CD4-positive, alpha-beta T cell (primary cell): Measurements from ENCODE around the gene FARSA. TPM values are rescaled to one million over a fixed set of nuclear protein-coding genes. Genes with fewer than 3 reads are reported as not detected.
"Not testable (repeated sequence)": the region's sequence is repeated elsewhere in the genome, so short reads cannot be mapped to it uniquely, and the experiment has no call there.

Source experiments
- ATAC-seq: fragments of 200-7000 bp; cut with Tn5 transposase; one replicate; pipeline ENCODE4 v1.10.0; 2022; ENCODE audit warnings: mild to moderate bottlenecking; ENCODE audit not compliant: poor library complexity
- CTCF ChIA-PET: fragments of 350-600 bp; sonication (Branson Sonifier 250); formaldehyde crosslinking; loops from one replicate; lab custom pipeline; 2021; ENCODE audit warnings: antibody characterized with exemption, inconsistent platforms; lab: Charles Lee
- POLR2A ChIA-PET: fragments of 350-600 bp; sonication (Branson Sonifier 250); formaldehyde crosslinking; loops from one replicate; lab custom pipeline; 2021; ENCODE audit warnings: antibody characterized with exemption, inconsistent platforms; lab: Charles Lee
- DNase-seq, 14 experiments: peaks; one replicate each; pipeline ENCODE4 v3.0.0-alpha.2; 2013 to 2020; ENCODE audit warnings: mixed read lengths in 2 of 14
- H3K27ac ChIP-seq, 2 donors: one replicate each; pipeline versions ENCODE4 v1.5.1 to v1.7.0; 2013; ENCODE audit warnings: low read length in 2 of 2, low read depth in 1 of 2, mild to moderate bottlenecking in 1 of 2
- H3K27me3 ChIP-seq, 2 experiments: 1 replicate in 1 of 2; 2 replicates in 1 of 2; pipeline versions ENCODE4 v1.6.1 to v1.7.0; 2013; ENCODE audit warnings: low read length in 2 of 2, control low read depth in 1 of 2, mild to moderate bottlenecking in 1 of 2, moderate library complexity in 1 of 2; ENCODE audit not compliant: insufficient read depth in 2 of 2, control insufficient read depth in 1 of 2
- H3K36me3 ChIP-seq: one replicate; pipeline ENCODE4 v1.6.1; 2013; ENCODE audit warnings: low read length, control low read depth; ENCODE audit not compliant: insufficient read depth
- H3K4me1 ChIP-seq: one replicate; pipeline ENCODE4 v1.6.1; 2013; ENCODE audit warnings: low read length, control low read depth; ENCODE audit not compliant: insufficient read depth
- H3K4me3 ChIP-seq: one replicate; pipeline ENCODE4 v1.5.1; 2013; ENCODE audit warnings: mild to moderate bottlenecking, low read length, moderate library complexity
- H3K9me3 ChIP-seq, 2 experiments: 1 replicate in 1 of 2; 2 replicates in 1 of 2; pipeline versions ENCODE4 v1.6.1 to v1.7.0; 2013; ENCODE audit warnings: low read length in 2 of 2, mild to moderate bottlenecking in 2 of 2, control low read depth in 1 of 2, moderate library complexity in 1 of 2; ENCODE audit not compliant: control insufficient read depth in 1 of 2, insufficient read depth in 1 of 2
- H3K27ac Mint-ChIP-seq: one replicate; pipeline ENCODE4 v1.8.0; 2020; ENCODE audit warnings: mixed read lengths
- H3K27me3 Mint-ChIP-seq: one replicate; pipeline ENCODE4 v1.8.0; 2021; ENCODE audit warnings: mixed read lengths
- H3K36me3 Mint-ChIP-seq: one replicate; pipeline ENCODE4 v1.8.0; 2021; ENCODE audit warnings: low read depth, mixed read lengths
- H3K4me1 Mint-ChIP-seq: one replicate; pipeline ENCODE4 v1.8.0; 2021; ENCODE audit warnings: low read depth, mixed read lengths
- H3K4me3 Mint-ChIP-seq: one replicate; pipeline ENCODE4 v1.8.0; 2020; ENCODE audit warnings: mild to moderate bottlenecking, mixed read lengths
- H3K9me3 Mint-ChIP-seq: one replicate; pipeline ENCODE4 v1.8.0; 2020; ENCODE audit warnings: mixed read lengths
- intact Hi-C, 2 experiments: fragments of 100-400 bp; cut with DNase I in 1 of 2; cut with micrococcal nuclease in 1 of 2; formaldehyde crosslinking; loops; one replicate each; pipeline versions ENCODE4 v1.15.1 to v1.9.0; 2023 to 2025; cut with DNase I, micrococcal nuclease
- total RNA-seq, 174 experiments: library from RNA in 2 of 174; stranded (reverse) in 2 of 174; gene quantifications; one replicate each; pipeline ENCODE4 v1.2.3 and lab custom pipeline; 2021 to 2026
- TF ChIP-seq, protein P1 (sequence below): fragments of 200-600 bp; IDR thresholded peaks from one replicate; pipeline ENCODE4 v1.8.0; 2022; ENCODE audit warnings: antibody characterized with exemption, mild to moderate bottlenecking

The FARSA gene
- total RNA-seq, 2 experiments from 2014 or later: 17.2 TPM

DNA sequence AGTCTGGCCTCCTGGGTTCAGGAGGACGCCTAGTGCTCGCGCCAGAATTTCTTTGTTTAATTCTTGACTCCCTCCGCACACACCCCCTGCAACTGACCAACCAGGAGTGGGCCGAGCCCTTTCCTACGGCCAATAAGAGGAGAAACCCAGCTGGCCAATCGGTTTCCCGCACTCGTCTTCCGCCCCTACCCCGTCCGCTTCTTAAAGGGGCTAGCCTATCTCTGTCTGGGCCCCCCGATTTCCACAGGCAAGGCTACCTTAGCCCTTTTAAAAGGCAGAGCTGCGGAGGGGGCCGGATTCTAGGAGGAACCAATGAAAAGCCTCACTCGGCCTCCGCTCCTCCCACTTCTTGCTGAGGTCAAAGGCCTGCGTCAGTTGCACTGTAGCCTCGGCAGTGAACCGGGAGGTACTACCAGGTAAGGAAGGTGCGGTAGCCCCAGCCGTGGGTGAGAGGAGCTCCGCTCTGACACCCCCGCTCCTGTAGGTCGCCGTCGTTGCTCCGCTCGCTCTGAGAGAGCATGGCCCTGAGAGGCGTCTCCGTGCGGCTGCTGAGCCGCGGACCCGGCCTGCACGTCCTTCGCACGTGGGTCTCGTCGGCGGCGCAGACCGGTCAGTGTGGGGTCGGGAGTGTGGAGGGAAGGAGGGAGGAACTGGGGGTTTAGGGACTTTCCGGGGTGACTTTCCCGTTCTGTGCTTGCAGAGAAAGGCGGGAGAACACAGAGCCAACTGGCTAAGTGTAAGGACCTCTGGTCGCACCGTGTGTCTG, 42.5 kb downstream of the FARSA start, which contains the start of gene GCDH:
TSS of gene GCDH (plus strand) at position 374 of the 766 bp plus-strand sequence. CDS start at position 519, 145 bp downstream.
- Histone ChIP-seq H3K36me3 (peaks cover 24% of the 10 kb centered on the region), H3K9me3 (no peaks in the 10 kb centered on the region), H3K27ac (peak within 1 kb of the TSS; percentile 67 to 68), H3K4me1 (peaks cover 25% of the 10 kb centered on the region), H3K4me3 (peak within 1 kb of the TSS; percentile 89), H3K27me3 (no peaks in the 10 kb centered on the region)
- peak within 1 kb of the TSS; percentile 90 for H3K27ac Mint-ChIP-seq
- ChIA-PET CTCF (interaction anchor here (0.7 to 2.6 kb wide), 9 partner anchors 10 to 170 kb away, joined by 3 to 17 read pairs (median 4); partner anchors contain the start of genes DNASE2, RNASEH2A and SYCE2), POLR2A (interaction anchor here (0.6 to 2.6 kb wide), 34 partner anchors 8 to 1631 kb away, joined by 3 to 47 read pairs (median 4); partner anchors contain the start of genes CALR, DNASE2, FARSA and GADD45GIP1)
- H3K27me3 Mint-ChIP-seq: no peaks in the 10 kb centered on the region
- peaks cover 40% of the 10 kb centered on the region for H3K36me3 Mint-ChIP-seq
- intact Hi-C loops: loop anchor here (1.0 to 2.0 kb wide), 5 partner anchors 23 to 66 kb away; partner anchors contain the start of genes CALR (in 2 of the 2), FARSA (in 1 of the 2), GADD45GIP1 (in 1 of the 2) and SYCE2 (in 1 of the 2)
- H3K4me3 Mint-ChIP-seq: peak within 1 kb of the TSS; percentile 96
- TF ChIP-seq, protein P1, sequence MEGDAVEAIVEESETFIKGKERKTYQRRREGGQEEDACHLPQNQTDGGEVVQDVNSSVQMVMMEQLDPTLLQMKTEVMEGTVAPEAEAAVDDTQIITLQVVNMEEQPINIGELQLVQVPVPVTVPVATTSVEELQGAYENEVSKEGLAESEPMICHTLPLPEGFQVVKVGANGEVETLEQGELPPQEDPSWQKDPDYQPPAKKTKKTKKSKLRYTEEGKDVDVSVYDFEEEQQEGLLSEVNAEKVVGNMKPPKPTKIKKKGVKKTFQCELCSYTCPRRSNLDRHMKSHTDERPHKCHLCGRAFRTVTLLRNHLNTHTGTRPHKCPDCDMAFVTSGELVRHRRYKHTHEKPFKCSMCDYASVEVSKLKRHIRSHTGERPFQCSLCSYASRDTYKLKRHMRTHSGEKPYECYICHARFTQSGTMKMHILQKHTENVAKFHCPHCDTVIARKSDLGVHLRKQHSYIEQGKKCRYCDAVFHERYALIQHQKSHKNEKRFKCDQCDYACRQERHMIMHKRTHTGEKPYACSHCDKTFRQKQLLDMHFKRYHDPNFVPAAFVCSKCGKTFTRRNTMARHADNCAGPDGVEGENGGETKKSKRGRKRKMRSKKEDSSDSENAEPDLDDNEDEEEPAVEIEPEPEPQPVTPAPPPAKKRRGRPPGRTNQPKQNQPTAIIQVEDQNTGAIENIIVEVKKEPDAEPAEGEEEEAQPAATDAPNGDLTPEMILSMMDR: no peak
- peak; percentile 90 to 99 (median 94) for DNase-seq
- peak; percentile 89 for ATAC-seq
- no peaks in the 10 kb centered on the region for H3K9me3 Mint-ChIP-seq
- peaks cover 31% of the 10 kb centered on the region for H3K4me1 Mint-ChIP-seq

DNA sequence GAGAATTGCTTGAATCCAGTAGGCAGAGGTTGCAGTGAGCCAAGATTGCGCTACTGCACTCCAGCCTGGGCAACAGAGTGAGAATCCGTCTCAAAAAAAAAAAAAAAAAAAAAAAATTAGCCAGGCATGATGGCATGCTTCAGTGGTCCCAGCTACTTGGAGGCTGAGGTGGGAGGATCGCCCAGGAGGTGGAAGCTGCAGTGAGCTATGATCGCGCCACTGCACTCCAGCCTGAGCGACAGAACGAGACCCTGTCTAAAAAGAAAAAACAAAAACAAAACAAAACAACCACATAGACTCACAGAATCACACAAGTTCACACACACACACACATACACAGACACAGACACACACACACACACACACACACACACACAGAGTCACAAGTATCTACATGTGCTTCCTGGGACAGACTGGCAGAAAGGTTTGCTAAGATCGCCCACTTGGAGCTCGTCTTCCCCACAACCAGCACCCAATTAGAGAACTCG, 43.2 kb downstream of the FARSA start:
- H3K27me3 Mint-ChIP-seq, H3K9me3 ChIP-seq, DNase-seq, ATAC-seq, H3K9me3 Mint-ChIP-seq, H3K27me3 ChIP-seq: not testable (repeated sequence)
- H3K4me3 ChIP-seq: peak overlapping the region; percentile 89
- ChIA-PET POLR2A (interaction anchor here (0.7 to 2.6 kb wide), 31 partner anchors 9 to 1632 kb away, joined by 3 to 47 read pairs (median 4); partner anchors contain the start of genes CALR, DNASE2, FARSA and GADD45GIP1), CTCF (interaction anchor here (0.8 to 2.6 kb wide), 8 partner anchors 10 to 171 kb away, joined by 3 to 17 read pairs (median 4); partner anchors contain the start of genes DNASE2, RNASEH2A and SYCE2)
- Mint-ChIP-seq H3K36me3 (peaks cover 35% of the 10 kb centered on the region), H3K27ac (peak overlapping the region; percentile 90), H3K4me1 (peaks cover 31% of the 10 kb centered on the region), H3K4me3 (peak overlapping the region; percentile 96)
- H3K27ac ChIP-seq: peak overlapping the region; percentile 55 to 67
- peaks cover 32% of the 10 kb centered on the region for H3K4me1 ChIP-seq
- peaks cover 21% of the 10 kb centered on the region for H3K36me3 ChIP-seq
- intact Hi-C loops: loop anchor here (1.0 to 2.0 kb wide), 3 partner anchors 24 to 66 kb away; partner anchors contain the start of genes CALR (in 2 of the 2) and GADD45GIP1 (in 1 of the 2)

DNA sequence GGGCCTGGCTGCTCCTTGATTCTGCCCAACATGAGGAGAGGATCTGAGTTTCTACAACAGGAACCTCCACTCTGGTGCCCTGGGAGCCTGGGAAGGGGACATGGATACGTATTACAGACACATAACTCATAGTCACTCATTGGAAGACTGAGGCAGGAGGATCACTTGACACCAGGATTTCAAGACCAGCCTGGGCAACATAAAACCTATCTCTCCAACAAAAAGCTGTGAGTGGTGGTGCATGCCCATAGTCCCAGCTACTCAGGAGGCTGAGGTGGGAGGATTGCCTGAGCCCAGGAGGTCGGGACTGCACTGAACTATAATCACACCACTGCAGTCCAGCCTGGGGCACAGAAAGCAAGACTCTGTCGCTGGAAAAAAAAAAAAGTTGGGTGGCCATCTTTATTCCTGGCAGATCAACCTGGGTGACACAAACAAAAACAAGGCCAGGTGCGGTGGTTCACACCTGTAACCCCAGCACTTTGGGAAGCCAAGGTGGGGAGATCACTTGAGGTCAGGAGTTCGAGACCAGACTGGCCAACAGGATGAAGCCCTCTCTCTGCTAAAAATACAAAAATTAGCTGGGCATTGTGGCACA, 45.4 kb downstream of the FARSA start:
- POLR2A ChIA-PET: interaction anchor here (0.9 kb wide), 1 partner anchor 51 kb away, joined by 3 read pairs; the partner anchor contains the start of gene CALR
- Histone ChIP-seq H3K4me1 (peaks cover 45% of the 10 kb centered on the region), H3K27ac (no peak overlapping the region), H3K4me3 (no peak overlapping the region), H3K9me3 (peaks cover 10 to 16% of the 10 kb centered on the region in 2 experiments), H3K36me3 (peaks cover 2% of the 10 kb centered on the region), H3K27me3 (no peaks in the 10 kb centered on the region)
- CTCF ChIA-PET: no interaction called here
- Mint-ChIP-seq H3K9me3 (no peaks in the 10 kb centered on the region), H3K36me3 (peaks cover 13% of the 10 kb centered on the region), H3K27me3 (no peaks in the 10 kb centered on the region), H3K27ac (no peak overlapping the region), H3K4me3 (no peak overlapping the region), H3K4me1 (peaks cover 37% of the 10 kb centered on the region)
- intact Hi-C loops: no loop called here
- DNase-seq (no peak), ATAC-seq (no peak)
- TF ChIP-seq, protein P1: no peak
